K562 (cell line): ENCODE results near the gene SCFD2. TPM values are rescaled to one million over a fixed set of nuclear protein-coding genes. Genes with fewer than 3 reads are reported as not detected.

Experiments used
- CREB1 ChIP-seq, 2 experiments: sonication (generic) in 1 of 2; formaldehyde crosslinking in 1 of 2; IDR thresholded peaks; 2 replicates each; pipeline versions ENCODE4 v1.6.1 to v1.8.0; 2012 to 2022; ENCODE audit warnings: inconsistent platforms in 1 of 2, mild to moderate bottlenecking in 1 of 2, missing genetic modification reagents in 1 of 2, moderate library complexity in 1 of 2
- polyA plus RNA-seq, 8 experiments: library from polyadenylated mRNA; depleted of rRNA in 4 of 8; stranded (reverse) in 5 of 8; unstranded in 3 of 8; fragments of >200 nt; fragmentation: Nextera tagmentation in 2 of 8; fragmentation: Illumina TruSeq in 1 of 8; extraction: Ambion mirVana in 2 of 8; extraction: Trizol in 1 of 8; gene quantifications; 2 replicates each; pipeline versions ENCODE4 v1.2.1 to v1.2.3, GENCODE V29; 2011 to 2014; ENCODE audit warnings: inconsistent platforms in 1 of 8, missing spikeins in 1 of 8
- total RNA-seq, 7 experiments: library from RNA; depleted of rRNA in 6 of 7; stranded (reverse); fragments of >200 nt in 6 of 7; fragmentation: Illumina TruSeq in 2 of 7; extraction: Trizol in 2 of 7; gene quantifications; 2 replicates each; pipeline versions ENCODE4 v1.2.1 to v1.2.3, GENCODE V29; 2011 to 2021; ENCODE audit warnings: low replicate concordance in 1 of 7
- TF ChIP-seq, protein P1 (sequence below): fragments of 450-650 bp; IDR thresholded peaks from 2 replicates; pipeline ENCODE4 v1.6.1; 2016; ENCODE audit warnings: mild to moderate bottlenecking, moderate library complexity

Gene SCFD2
- total and polyA plus RNA-seq, 9 of the 15 experiments (the other 6 are each of a cell fraction or from before 2014, with no cell fraction given): 5.7 to 30.3 (median 22.8) TPM

DNA sequence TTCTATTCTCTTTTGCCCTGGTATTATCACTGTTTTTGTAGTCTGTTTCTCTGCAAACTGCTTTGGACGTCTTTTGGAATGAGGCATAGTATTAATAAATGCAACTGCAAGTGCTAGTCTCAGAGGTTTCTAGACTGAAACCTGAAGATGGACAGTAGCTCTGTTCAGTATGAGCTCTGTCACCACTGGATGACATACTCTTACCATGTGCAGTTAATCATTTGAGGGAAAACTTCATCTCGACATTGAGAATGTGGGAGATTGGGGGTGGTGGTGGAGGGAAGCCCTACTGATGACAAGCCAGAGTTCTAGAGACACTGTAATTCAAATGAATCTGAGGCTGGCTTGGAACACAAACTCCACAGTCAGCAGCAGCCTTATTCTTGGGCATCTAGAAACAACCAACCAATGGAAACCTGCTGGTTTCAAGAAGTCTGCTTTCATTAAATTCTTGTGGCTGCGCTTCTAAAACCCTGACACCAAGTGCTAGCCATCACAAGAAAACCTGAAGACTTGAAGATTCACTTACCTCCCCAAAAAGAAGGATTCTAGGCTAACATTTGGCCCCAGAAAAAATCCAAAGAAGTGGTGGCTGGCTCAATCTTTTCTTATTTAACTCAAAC lies 342.1 kb downstream of the SCFD2 start (continued):
- TF ChIP-seq, protein P1, sequence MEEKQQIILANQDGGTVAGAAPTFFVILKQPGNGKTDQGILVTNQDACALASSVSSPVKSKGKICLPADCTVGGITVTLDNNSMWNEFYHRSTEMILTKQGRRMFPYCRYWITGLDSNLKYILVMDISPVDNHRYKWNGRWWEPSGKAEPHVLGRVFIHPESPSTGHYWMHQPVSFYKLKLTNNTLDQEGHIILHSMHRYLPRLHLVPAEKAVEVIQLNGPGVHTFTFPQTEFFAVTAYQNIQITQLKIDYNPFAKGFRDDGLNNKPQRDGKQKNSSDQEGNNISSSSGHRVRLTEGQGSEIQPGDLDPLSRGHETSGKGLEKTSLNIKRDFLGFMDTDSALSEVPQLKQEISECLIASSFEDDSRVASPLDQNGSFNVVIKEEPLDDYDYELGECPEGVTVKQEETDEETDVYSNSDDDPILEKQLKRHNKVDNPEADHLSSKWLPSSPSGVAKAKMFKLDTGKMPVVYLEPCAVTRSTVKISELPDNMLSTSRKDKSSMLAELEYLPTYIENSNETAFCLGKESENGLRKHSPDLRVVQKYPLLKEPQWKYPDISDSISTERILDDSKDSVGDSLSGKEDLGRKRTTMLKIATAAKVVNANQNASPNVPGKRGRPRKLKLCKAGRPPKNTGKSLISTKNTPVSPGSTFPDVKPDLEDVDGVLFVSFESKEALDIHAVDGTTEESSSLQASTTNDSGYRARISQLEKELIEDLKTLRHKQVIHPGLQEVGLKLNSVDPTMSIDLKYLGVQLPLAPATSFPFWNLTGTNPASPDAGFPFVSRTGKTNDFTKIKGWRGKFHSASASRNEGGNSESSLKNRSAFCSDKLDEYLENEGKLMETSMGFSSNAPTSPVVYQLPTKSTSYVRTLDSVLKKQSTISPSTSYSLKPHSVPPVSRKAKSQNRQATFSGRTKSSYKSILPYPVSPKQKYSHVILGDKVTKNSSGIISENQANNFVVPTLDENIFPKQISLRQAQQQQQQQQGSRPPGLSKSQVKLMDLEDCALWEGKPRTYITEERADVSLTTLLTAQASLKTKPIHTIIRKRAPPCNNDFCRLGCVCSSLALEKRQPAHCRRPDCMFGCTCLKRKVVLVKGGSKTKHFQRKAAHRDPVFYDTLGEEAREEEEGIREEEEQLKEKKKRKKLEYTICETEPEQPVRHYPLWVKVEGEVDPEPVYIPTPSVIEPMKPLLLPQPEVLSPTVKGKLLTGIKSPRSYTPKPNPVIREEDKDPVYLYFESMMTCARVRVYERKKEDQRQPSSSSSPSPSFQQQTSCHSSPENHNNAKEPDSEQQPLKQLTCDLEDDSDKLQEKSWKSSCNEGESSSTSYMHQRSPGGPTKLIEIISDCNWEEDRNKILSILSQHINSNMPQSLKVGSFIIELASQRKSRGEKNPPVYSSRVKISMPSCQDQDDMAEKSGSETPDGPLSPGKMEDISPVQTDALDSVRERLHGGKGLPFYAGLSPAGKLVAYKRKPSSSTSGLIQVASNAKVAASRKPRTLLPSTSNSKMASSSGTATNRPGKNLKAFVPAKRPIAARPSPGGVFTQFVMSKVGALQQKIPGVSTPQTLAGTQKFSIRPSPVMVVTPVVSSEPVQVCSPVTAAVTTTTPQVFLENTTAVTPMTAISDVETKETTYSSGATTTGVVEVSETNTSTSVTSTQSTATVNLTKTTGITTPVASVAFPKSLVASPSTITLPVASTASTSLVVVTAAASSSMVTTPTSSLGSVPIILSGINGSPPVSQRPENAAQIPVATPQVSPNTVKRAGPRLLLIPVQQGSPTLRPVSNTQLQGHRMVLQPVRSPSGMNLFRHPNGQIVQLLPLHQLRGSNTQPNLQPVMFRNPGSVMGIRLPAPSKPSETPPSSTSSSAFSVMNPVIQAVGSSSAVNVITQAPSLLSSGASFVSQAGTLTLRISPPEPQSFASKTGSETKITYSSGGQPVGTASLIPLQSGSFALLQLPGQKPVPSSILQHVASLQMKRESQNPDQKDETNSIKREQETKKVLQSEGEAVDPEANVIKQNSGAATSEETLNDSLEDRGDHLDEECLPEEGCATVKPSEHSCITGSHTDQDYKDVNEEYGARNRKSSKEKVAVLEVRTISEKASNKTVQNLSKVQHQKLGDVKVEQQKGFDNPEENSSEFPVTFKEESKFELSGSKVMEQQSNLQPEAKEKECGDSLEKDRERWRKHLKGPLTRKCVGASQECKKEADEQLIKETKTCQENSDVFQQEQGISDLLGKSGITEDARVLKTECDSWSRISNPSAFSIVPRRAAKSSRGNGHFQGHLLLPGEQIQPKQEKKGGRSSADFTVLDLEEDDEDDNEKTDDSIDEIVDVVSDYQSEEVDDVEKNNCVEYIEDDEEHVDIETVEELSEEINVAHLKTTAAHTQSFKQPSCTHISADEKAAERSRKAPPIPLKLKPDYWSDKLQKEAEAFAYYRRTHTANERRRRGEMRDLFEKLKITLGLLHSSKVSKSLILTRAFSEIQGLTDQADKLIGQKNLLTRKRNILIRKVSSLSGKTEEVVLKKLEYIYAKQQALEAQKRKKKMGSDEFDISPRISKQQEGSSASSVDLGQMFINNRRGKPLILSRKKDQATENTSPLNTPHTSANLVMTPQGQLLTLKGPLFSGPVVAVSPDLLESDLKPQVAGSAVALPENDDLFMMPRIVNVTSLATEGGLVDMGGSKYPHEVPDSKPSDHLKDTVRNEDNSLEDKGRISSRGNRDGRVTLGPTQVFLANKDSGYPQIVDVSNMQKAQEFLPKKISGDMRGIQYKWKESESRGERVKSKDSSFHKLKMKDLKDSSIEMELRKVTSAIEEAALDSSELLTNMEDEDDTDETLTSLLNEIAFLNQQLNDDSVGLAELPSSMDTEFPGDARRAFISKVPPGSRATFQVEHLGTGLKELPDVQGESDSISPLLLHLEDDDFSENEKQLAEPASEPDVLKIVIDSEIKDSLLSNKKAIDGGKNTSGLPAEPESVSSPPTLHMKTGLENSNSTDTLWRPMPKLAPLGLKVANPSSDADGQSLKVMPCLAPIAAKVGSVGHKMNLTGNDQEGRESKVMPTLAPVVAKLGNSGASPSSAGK: no peak
- TF ChIP-seq CREB1 (IDR thresholded peaks at IDR 0.05) (no peak), CREB1 (CRISPR knock-in tag; IDR thresholded peaks at IDR 0.05) (no peak)
